Left cardiac atrium (tissue), 4 donors: ENCODE data around the gene UFC1. TPM values are rescaled to one million over a fixed set of nuclear protein-coding genes. Genes with fewer than 3 reads are reported as not detected.
"Not testable (repeated sequence)": the region's sequence is repeated elsewhere in the genome, so short reads cannot be mapped to it uniquely, and the experiment has no call there.

ENCODE experiments used
- ATAC-seq, 2 donors: fragments of 200-7000 bp; cut with Tn5 transposase; one replicate each; pipeline ENCODE4 v1.9.1; 2020; ENCODE audit warnings: mild to moderate bottlenecking in 2 of 2, moderate library complexity in 2 of 2
- DNase-seq: peaks from one replicate; pipeline ENCODE4 v3.0.0-alpha.2; 2020
- intact Hi-C, 2 donors: fragments of 100-400 bp; cut with DNase I; formaldehyde crosslinking; loops; one replicate each; pipeline versions ENCODE4 v1.14.1 to v1.15.1; 2022 to 2023
- long read RNA-seq: library from polyadenylated mRNA; unstranded; transcript quantifications from one replicate; pipeline ENCODE4 v2.0.0, GENCODE V29; 2021
- total RNA-seq, 2 donors: library from RNA; stranded (reverse); fragmentation: NEBNext Ultra II Directional; extraction: Animal tissue kit (Norgen Biotek cat#: 25700); gene quantifications; one replicate each; pipeline ENCODE4 v1.2.1, GENCODE V29; 2021
- donor health status: DM: no; HTN: yes; CAD: no.
- donor health status: DM: no; HTN: yes; CAD: no; lungs with severe emphysema.
- donor health status: DM: yes; HTN: yes; CAD: no.
- donor health status: Dilated cardiomyopathy.

The UFC1 gene
- total RNA-seq = 10 to 100 TPM; 77.7 to 83.8 TPM
- long read RNA-seq, transcript UFC1-201 (6 exons, 1,114 nt) = major isoform, 11 of 16 reads
- long read RNA-seq, partial matches to known transcripts = 0 of 16 reads
- long read RNA-seq, other reads (novel, unspliced or antisense) = 1 of 16 reads

DNA sequence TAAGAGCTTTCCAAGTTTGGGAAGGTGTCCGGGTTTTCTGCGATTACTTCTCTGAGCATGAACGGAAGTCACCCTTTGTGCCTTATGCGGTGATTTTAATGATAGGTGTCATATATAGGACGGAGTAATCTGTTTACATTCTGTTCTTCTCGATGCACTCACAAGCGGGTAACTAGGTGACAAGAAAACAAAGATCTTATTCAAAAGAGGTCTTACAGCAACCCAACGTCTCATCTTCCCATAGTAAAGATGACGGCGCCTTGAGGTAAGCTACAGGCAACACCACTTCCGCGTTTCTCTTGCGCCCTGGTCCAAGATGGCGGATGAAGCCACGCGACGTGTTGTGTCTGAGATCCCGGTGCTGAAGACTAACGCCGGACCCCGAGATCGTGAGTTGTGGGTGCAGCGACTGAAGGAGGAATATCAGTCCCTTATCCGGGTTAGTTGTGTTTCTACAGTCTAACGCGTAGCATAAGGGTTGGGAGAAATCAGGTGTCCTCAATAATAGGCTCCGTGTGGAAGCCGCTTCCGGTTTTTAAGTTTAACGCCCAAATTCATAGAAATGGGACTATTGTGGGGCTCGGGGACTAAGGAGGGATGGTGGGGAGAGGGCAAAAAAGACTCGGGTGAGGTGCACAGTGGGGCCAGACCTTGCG, at the start of gene UFC1:
Gene UFC1, plus strand, starts transcription at position 297 of the 656 bp plus-strand sequence. Its CDS starts 20 bp downstream, at position 317.
- ATAC-seq = peak; percentile 93 to 96
- peak; percentile 86 for DNase-seq
- intact Hi-C loops = no loop called here

DNA sequence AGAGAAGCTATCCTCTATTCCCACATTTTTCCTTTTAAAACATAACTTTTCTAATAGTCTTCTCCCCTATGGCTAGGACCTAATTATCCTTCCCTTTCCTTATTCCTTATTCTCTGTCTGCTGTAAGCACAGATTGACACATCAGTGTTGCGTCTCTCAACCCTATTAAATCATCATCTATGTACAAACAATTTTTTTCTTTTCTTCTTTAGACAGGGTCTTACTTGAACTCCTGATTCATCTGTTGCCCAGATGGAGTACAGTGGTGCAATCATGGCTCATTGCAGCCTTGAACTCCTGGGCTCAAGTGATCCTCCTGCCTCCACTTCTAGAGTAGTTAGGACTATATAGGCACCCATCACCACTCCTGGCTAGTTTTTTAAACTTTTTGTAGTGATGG, 47.3 kb upstream of the UFC1 start:
- intact Hi-C loops = no loop called here
- no peak for ATAC-seq
- no peak for DNase-seq

GRCh38 chr1:161111117-161111516, 42.7 kb upstream of the UFC1 start:
- ATAC-seq (no peak), DNase-seq (no peak)
- intact Hi-C loops = no loop called here

- no peak for DNase-seq
- ATAC-seq = no peak
- intact Hi-C loops = no loop called here
These were observed 42.3 kb upstream of the UFC1 start for GRCh38 chr1:161111527-161111926.

- intact Hi-C loops = no loop called here
- ATAC-seq (no peak), DNase-seq (no peak)
These were observed 39.9 kb upstream of the UFC1 start for GRCh38 chr1:161113915-161114314.

GRCh38 chr1:161114556-161114955, 39.2 kb upstream of the UFC1 start:
- DNase-seq = no peak
- intact Hi-C loops = no loop called here

GRCh38 chr1:161115132-161115711, 38.6 kb upstream of the UFC1 start:
- intact Hi-C loops = no loop called here
- no peak for DNase-seq
- no peak for ATAC-seq

More at GRCh38 chr1:161114556-161114955, 39.2 kb upstream of the UFC1 start:
- ATAC-seq = no peak

DNA sequence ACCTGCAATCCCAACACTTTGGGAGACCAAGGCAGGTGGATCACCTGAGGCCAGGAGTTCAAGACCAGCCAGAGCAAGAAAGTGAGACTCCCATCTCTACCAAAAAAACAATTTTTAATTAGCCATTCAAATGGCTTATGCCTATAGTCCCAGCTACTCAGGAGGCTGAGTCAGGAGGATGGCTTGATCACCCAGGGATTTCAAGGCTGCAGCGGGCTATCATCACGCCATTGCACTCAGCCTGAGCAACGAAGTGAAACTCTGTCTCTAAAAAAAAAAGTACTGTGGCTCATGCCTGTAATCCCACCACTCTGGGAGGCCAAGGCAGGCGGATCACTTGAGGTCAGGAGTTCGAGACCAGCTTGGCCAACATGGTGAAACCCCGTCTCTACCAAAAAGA, 37.8 kb upstream of the UFC1 start:
- intact Hi-C loops, ATAC-seq, DNase-seq: not testable (repeated sequence)

GRCh38 chr1:161117759-161118581, 35.8 kb upstream of the UFC1 start, which contains the start of the genes NIT1 and PFDN2:
Gene NIT1, plus strand, starts transcription at chr1:161118105. Its CDS starts 72 bp downstream, at chr1:161118177.
Gene PFDN2, minus strand, starts transcription at chr1:161118037. Its CDS starts 11 bp downstream, at chr1:161118026.
- intact Hi-C loops = no loop called here
- ATAC-seq = peak; percentile 94
- peak; percentile 90 for DNase-seq

DNA sequence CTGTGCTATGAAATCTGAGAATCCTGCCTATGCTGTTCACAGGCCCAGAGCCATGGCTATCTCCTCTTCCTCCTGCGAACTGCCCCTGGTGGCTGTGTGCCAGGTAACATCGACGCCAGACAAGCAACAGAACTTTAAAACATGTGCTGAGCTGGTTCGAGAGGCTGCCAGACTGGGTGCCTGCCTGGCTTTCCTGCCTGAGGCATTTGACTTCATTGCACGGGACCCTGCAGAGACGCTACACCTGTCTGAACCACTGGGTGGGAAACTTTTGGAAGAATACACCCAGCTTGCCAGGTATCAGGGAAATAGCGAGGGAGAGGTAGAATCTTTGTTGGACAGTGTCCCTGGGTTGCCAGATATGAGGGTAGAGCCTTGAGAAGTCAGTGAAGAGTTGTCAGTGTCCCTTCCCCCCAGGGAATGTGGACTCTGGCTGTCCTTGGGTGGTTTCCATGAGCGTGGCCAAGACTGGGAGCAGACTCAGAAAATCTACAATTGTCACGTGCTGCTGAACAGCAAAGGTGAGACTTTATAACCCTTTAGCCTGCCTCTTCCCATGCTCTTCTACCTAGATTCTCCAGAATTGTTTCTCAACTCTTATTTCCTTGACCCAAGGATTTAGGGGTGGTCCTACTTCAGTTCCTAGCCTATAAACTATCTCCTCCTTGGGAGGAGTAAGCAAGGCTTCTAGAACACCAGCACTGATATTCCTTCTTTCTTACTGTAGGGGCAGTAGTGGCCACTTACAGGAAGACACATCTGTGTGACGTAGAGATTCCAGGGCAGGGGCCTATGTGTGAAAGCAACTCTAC, 34.5 kb upstream of the UFC1 start:
- DNase-seq (peak; percentile 55), ATAC-seq (peak; percentile 17 to 20)
- intact Hi-C loops = no loop called here

GRCh38 chr1:161121042-161121650, 32.6 kb upstream of the UFC1 start:
- ATAC-seq (no peak), DNase-seq (no peak)

DNA sequence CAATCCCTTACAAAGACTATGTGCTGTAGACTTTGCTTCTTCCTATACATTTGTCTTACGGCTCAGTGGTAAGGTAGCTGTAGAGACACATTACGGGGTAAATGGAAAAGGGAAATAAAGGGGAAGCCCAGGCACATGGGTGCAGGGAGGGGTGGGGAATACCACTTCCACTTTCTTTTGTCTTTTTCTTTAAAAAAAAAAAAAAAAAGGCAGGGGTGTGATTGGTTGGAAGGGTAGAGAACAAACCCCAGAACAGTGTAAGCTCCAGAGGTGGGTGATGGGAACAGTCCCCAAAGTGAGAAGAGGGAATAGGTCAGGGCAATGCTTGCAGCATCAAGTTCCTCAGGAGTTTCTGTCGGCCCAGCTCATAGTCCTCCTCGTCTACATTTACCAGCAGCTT, 31.9 kb upstream of the UFC1 start:
- DNase-seq (no peak), ATAC-seq (no peak)
- intact Hi-C loops = no loop called here

More at GRCh38 chr1:161121042-161121650, 32.6 kb upstream of the UFC1 start:
- intact Hi-C loops = no loop called here

- DNase-seq = no peak
- no peak for ATAC-seq
- intact Hi-C loops = no loop called here
These were observed 30.8 kb upstream of the UFC1 start for GRCh38 chr1:161122967-161123366.

GRCh38 chr1:161127649-161128048, 26.1 kb upstream of the UFC1 start:
- intact Hi-C loops = no loop called here
- DNase-seq (no peak), ATAC-seq (no peak)

DNA sequence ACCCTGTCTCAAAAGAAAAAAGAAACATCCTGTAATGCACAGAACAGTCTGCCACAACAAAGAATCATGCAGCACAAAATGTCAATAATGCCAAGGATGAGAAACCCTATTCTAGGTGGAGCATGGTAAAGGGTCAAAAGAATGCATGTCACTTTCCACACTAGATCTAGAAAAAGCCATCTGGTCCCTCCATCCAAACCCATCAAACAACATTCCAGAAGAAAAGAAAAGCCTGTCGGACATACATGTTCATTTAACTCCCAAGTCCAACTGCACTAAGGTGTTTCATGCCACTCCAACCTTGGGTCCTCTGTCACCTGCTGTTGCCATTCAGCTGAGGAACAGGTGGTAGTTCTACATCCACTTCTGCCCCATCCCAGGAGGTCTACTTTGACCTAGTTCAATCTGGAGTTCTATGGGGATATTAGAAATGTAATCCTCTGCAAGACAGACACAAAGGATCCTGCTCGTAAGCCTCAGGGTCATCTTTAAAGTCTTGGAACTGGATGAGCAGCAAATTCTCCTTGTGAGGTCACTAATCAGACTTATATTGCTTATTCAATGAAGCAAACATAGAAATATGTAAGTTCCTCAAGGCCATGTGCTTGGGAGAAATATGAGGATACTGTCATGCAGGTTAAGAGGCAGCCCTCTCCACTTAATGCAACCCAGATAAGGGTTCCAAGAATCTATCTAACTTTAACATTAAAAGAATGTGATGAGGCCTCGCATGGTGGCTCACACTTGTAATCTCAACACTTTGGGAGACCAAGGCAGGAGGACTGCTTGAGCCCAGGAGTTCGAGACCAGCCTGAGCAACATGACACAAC, 25.0 kb upstream of the UFC1 start:
- ATAC-seq = no peak
- DNase-seq = no peak
- intact Hi-C loops = no loop called here

- DNase-seq = no peak
- intact Hi-C loops = loop anchor here in 1 of 2 donors (10.0 kb wide), 1 partner anchor 85 kb away; the partner anchor contains the start of gene USF1
- ATAC-seq = no peak
These were observed 23.5 kb upstream of the UFC1 start for GRCh38 chr1:161130266-161130665.
